HAP-1 (cell line): ENCODE results near the gene UST.

ENCODE experiments used
- DNase-seq, 2 experiments: peaks; one replicate each; pipeline ENCODE4 v3.0.0-alpha.2; 2016 to 2020; ENCODE audit warnings: low spot score in 2 of 2
- H3K27me3 ChIP-seq: fragments of 250-450 bp; sonication (Bioruptor Pico); 2 replicates; pipeline ENCODE4 v1.5.1; 2020; ENCODE audit warnings: low read depth, mild to moderate bottlenecking, moderate library complexity
- H3K36me3 ChIP-seq: fragments of 250-450 bp; sonication (Bioruptor Pico); replicated peaks from 2 replicates; pipeline ENCODE4 v1.5.1; 2020; ENCODE audit warnings: mild to moderate bottlenecking
- H3K4me1 ChIP-seq: fragments of 250-450 bp; sonication (Bioruptor Pico); 2 replicates; pipeline ENCODE4 v1.5.1; 2020; ENCODE audit warnings: mild to moderate bottlenecking
- H3K4me3 ChIP-seq: fragments of 250-450 bp; sonication (Bioruptor Pico); 2 replicates; pipeline ENCODE4 v1.5.1; 2020; ENCODE audit warnings: mild to moderate bottlenecking, moderate library complexity
- H3K9me3 ChIP-seq: fragments of 250-450 bp; sonication (Bioruptor Pico); 2 replicates; pipeline ENCODE4 v1.5.1; 2020; ENCODE audit warnings: mild to moderate bottlenecking, moderate library complexity
- in situ Hi-C: fragments of 300-500 bp; cut with MboI; formaldehyde crosslinking; loops from 3 replicates; pipeline ENCODE4 v1.14.3; 2020; ENCODE audit warnings: low sequenced_read_pairs, inconsistent platforms, mixed read lengths

Gene UST

DNA sequence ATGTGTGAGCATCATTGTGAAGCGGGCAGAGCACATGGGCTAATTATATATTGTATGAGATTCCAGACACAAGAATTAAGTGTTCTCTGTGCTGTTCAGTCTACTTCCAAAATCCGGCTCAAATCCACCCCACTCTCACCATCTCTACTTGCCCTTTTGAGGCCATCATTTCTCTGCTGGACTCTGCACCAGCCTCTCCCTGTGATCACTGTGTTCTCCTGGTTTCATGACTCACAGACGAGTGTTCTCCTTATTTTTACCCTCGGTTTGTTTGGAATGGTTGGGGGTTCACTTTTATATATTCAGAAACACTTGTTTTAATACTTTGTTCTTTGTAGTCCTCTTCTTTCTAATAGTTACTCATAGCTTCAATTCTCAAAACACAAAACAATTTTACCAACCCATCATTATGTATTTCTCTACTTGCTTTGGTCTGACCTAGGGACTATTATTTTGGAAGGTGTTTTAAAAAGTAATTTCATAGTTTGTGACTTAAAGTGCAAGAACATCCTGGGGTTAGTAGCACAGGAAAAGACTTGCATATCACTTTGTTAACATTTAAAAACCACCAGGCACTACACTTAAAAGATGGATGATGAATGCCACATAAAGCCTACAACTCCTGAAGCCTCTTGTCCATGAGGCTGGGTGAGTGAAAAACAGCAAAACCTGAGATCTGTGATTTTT lies 82.7 kb downstream of the UST start:
- H3K27me3 ChIP-seq = no peaks in the 10 kb centered on the region
- H3K4me1 ChIP-seq = peaks cover 13% of the 10 kb centered on the region
- no peaks in the 10 kb centered on the region; the same call in 1 of the 2 replicates for H3K9me3 ChIP-seq
- in situ Hi-C loops = no loop called here
- no peak for DNase-seq
- no peak overlapping the region for H3K4me3 ChIP-seq
- 0 out of 2 replicates have a peak, but pooled peaks cover 5% of the 10 kb centered on the region for H3K36me3 ChIP-seq

DNA sequence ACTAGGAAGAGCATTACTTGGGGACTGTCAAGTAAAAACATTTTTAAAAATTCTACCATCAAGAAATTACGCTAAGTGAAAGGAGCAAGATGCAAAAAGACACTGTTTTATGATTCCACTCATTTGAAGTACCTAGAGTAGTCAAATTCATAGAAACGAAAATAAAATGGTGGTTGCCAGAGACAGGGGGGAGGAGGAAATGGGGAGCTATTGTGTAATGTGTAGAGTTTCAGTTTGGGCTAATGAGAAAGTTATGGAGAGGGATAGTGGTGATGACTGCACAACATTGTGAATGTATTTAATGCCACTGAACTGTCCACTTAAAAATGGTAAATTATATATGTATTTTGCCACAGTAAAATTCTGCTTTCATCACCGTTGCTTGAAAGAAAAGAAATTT lies 83.8 kb downstream of the UST start:
- Histone ChIP-seq H3K4me1 (peaks cover 13% of the 10 kb centered on the region), H3K9me3 (no peaks in the 10 kb centered on the region; the same call in 1 of the 2 replicates), H3K36me3 (0 out of 2 replicates have a peak, but pooled peaks cover 5% of the 10 kb centered on the region), H3K4me3 (no peak overlapping the region), H3K27me3 (no peaks in the 10 kb centered on the region)
- no peak for DNase-seq
- in situ Hi-C loops = no loop called here

DNA sequence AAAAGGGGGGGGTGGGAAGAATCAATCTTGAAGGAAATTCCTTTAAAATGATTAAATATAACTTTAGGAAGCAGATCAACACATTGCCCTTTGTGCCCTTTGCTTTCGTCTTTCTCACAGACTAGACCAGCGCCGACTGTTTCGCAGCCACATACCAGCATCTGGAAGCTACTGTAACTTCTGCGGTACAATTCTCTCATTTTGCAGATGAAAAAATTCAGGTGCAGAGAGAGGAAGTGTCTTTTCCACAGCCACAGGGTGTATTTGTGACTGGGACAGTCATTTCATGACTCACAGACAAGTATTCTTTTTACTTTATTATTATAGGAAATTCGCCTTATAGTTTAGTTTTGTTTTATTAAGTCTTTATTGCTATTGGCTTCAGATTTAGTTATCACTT lies 84.2 kb downstream of the UST start:
- Histone ChIP-seq H3K4me3 (no peak overlapping the region), H3K36me3 (0 out of 2 replicates have a peak, but pooled peaks cover 5% of the 10 kb centered on the region), H3K27me3 (no peaks in the 10 kb centered on the region), H3K9me3 (no peaks in the 10 kb centered on the region; the same call in 1 of the 2 replicates), H3K4me1 (peaks cover 13% of the 10 kb centered on the region)
- in situ Hi-C loops = no loop called here
- no peak for DNase-seq

DNA sequence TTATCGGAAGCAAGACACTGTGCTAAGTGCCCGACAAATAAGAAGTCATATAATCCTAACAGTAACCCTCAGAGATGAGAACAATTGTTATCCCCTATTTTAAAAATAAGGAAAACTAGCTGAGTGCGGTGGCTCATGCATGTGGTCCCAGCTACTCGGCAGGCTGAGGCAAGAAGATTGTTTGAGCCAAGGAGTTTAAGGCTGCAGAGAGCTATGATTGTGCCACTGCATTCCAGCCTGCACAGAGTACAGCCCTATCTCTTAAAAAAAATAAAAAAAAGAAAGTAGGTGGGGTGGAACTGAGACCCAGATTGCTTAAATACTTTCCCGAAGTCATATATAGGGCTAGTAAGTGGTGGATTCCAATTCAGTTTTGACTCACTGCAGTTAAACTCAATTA lies 84.7 kb downstream of the UST start:
- in situ Hi-C loops = no loop called here
- Histone ChIP-seq H3K4me3 (no peak overlapping the region), H3K9me3 (no peaks in the 10 kb centered on the region; the same call in 1 of the 2 replicates), H3K4me1 (peaks cover 13% of the 10 kb centered on the region), H3K36me3 (0 out of 2 replicates have a peak, but pooled peaks cover 5% of the 10 kb centered on the region), H3K27me3 (no peaks in the 10 kb centered on the region)
- DNase-seq = no peak

DNA sequence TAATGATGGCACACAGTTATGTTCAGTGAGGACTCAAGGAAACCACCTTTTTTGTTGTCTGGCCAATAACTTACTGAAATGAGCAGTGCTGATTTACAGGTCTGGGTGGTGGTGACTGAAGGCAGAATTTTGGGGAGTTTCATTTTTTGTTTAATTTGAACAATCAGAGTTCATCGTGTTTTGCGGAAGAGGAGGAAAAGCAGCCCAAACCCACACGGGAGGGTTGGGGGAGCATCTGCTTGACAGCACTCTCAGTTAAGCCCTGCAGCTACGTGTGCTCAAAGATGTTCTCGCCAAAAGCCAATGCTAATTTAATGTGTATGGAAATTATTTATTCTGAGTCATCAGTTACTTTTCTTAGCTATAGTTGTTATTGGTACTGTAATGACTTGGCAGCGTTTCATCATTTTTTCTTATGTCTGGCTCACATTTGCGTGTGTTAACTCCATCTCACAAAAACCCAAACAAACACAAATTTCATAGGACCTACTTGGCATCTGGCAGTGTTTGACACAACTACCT lies 89.2 kb downstream of the UST start:
- DNase-seq = no peak
- peaks cover 9% of the 10 kb centered on the region for H3K4me1 ChIP-seq
- H3K4me3 ChIP-seq = no peak overlapping the region

DNA sequence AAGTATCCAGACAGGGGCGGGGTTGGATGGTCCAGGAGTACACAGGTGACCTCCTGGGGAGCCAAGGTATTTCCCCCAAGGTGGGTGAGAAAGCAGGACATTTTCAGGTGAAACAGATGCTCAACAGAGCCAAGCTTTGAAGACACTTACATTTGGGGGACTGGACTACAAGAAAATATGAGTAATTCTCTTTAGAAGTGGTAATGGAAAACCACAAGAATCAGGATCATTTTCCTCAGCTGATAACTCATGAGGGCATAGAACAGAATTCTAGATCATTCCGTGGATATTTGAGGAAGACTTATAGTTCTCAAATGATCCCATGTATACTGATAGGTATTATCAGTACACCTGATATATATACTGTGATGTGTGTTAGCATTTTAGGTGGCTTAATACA lies 89.9 kb downstream of the UST start:
- DNase-seq = no peak
- in situ Hi-C loops = no loop called here
- Histone ChIP-seq H3K36me3 (0 out of 2 replicates have a peak, but pooled peaks cover 5% of the 10 kb centered on the region), H3K4me1 (peaks cover 9% of the 10 kb centered on the region), H3K9me3 (no peaks in the 10 kb centered on the region; the same call in 1 of the 2 replicates), H3K4me3 (no peak overlapping the region), H3K27me3 (no peaks in the 10 kb centered on the region)

More for the DNA sequence above, 89.2 kb downstream of the UST start:
- 0 out of 2 replicates have a peak, but pooled peaks cover 5% of the 10 kb centered on the region for H3K36me3 ChIP-seq
- no peaks in the 10 kb centered on the region; the same call in 1 of the 2 replicates for H3K9me3 ChIP-seq
- in situ Hi-C loops = no loop called here
- no peaks in the 10 kb centered on the region for H3K27me3 ChIP-seq

DNA sequence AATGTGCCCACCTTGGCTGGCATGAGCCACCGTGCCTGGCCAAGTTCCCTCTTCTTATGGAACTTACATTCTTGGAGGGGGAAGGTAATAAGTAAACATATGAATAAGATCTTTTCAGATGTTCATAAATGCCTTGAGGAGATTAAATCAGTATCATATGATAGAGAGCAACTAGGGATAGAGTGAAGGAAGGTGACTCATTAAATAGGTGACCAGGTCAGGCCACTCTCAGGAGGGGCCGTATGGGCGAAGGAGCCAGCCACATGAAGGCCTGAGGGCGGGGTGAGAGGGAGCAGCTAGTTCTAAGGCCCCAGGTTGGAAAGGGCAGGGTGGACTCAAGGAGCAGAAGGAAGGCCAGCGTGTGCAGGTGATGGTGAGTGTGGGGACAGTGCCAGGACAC lies 91.1 kb downstream of the UST start:
- Histone ChIP-seq H3K36me3 (no peaks in the 10 kb centered on the region), H3K9me3 (no peaks in the 10 kb centered on the region; the same call in 1 of the 2 replicates), H3K4me3 (no peak overlapping the region), H3K4me1 (peaks cover 9% of the 10 kb centered on the region), H3K27me3 (no peaks in the 10 kb centered on the region)
- DNase-seq = no peak
- in situ Hi-C loops = no loop called here

DNA sequence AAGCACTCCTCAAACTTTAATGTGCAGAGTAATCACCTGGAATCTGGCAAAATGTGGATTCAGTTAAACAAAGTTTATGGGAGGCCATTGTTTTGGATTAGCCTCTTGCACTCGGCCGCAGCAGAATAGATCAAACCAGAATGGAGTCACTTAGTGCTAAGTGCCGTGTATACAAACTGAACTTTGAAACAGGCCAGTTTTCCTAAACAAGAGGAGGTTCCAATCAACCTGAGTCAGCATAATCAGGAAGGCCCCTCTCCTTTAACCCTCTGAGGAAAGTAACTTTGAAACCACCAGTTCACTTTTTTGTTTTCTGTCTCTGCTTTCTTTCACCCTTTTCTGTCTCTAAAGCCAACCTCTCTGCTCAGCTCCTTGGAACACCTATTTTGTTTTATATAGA lies 92.2 kb downstream of the UST start:
- Histone ChIP-seq H3K4me1 (peaks cover 2% of the 10 kb centered on the region), H3K36me3 (no peaks in the 10 kb centered on the region), H3K27me3 (no peaks in the 10 kb centered on the region), H3K9me3 (no peaks in the 10 kb centered on the region; the same call in 1 of the 2 replicates), H3K4me3 (no peak overlapping the region)
- no peak for DNase-seq
- in situ Hi-C loops = no loop called here

DNA sequence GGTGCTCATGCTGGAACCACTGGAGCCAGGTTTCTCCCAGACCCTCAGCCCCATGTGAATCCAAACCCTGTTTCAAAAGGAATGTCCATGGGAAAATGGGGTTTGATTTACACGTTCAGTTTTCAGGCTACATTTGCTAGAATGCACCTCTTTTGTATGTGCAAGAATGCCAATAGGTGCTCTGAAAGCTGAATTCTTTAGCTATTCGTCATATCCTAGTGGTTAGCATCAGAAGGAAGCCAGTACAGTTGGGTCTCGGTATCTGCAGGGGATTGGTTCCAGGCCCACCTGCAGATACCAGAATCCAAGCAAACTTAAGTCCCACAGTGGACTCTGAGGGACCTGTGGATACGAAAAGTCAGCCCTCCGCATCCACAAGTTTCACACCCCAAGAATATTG lies 93.4 kb downstream of the UST start:
- no peaks in the 10 kb centered on the region for H3K36me3 ChIP-seq
- in situ Hi-C loops = no loop called here
- no peaks in the 10 kb centered on the region; the same call in 1 of the 2 replicates for H3K9me3 ChIP-seq
- no peak for DNase-seq
- no peaks in the 10 kb centered on the region for H3K4me1 ChIP-seq
- no peaks in the 10 kb centered on the region for H3K27me3 ChIP-seq
- no peak overlapping the region for H3K4me3 ChIP-seq

DNA sequence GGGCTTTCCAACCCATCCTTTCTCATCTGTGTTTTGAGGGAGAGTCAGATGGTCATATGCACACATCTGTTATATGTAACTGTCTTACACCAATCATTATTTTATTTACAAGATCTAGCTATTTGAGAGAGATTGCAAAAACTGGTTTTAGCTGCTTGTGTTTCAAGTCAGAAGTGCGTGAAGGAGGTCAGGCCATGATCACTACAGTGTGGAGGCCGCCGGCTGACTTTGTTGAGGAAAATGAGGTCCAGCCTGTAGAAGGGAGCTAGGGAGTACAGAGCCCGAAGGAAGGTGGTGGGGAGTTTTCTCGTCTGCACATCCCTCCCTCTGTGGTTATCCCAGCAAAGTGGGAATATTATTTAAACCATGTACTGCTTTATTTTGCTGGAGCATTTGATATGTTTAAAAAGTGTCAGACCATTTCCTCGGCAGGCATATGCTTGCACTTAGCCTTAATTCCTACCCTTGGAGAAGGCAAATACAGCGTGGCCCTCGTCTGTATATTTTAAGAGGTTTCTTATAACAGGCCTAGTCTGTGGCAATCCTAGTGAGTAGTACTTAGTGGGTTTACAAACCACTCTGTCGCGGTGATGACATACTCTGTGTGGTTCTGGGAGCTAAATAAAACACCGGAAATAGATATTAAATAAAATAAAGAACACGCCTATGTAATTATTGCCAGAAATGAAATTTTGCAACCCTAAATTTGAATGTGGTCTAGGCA lies 95.6 kb downstream of the UST start:
- no peak overlapping the region for H3K4me3 ChIP-seq
- DNase-seq = no peak
- no peaks in the 10 kb centered on the region for H3K27me3 ChIP-seq
- no peaks in the 10 kb centered on the region for H3K36me3 ChIP-seq
- in situ Hi-C loops = no loop called here
- H3K9me3 ChIP-seq = no peaks in the 10 kb centered on the region; the same call in 1 of the 2 replicates
- no peaks in the 10 kb centered on the region for H3K4me1 ChIP-seq

DNA sequence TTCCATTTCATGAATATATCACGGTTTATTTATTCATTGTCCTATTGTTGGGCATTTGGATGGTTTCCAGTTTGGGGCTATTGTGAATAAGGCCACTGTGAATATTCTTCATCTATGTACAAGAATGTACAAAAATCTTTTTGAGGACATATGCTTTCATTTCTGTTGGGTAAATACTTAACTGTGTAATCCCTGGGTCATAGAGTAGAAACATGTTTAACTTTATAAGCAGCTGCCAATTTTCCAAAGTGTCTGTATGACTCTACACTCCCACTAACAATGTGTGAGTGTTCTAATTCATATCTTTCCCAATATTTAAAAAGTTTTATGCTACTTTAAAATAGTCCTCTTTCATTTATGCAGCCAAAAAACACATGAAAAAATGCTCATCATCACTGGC lies 98.6 kb downstream of the UST start:
- Histone ChIP-seq H3K4me3 (no peak overlapping the region), H3K9me3 (no peaks in the 10 kb centered on the region), H3K36me3 (no peaks in the 10 kb centered on the region), H3K27me3 (no peaks in the 10 kb centered on the region), H3K4me1 (peaks cover under 1% of the 10 kb centered on the region)
- in situ Hi-C loops = no loop called here
- DNase-seq = no peak

DNA sequence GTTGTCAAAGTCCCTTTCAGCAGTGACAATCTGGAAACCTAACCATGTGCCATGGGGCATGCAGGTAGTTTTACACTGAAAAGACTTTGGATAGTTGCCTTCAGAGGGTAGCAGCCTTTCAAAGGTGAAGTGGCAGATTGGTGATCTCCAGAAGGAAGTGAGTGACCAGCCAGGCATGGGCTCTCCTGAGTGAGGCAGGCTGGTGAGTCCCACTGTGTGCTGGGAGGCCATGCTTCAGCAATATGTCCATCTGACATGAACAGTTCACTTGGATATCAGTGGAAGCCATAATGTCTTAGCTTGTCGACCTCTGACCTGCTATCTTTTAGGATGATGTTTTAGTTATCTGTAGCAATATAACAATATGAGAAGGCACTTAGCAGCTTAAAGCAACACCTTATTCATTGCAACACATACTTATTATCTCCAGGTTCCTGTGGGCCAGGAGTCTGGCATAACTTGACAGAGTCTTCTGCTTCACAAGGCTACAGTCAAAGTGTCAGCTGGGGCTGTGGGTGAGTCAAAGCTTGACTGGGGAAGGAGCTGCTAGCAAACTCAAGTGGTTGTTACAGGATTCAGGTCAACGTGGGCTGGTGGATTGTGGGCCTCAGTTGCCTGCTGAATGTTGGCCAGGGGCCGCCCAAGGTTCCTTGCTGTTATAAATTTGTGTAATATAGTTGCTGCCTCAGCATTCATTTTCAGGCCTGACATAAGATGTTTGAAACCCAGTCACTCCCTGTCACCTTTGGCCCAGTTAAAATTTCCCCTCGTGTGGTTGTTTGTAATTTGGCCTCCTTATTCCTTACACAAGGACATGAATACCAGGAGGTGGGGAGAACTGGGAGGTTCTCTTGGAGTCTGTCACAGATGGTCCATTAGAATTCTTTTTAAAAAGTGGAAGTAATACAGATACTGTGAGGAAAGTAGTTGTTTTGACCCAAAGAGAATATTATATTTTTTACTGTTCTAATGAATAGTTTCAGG lies 100.2 kb downstream of the UST start:
- Histone ChIP-seq H3K27me3 (no peaks in the 10 kb centered on the region), H3K4me1 (peaks cover 8% of the 10 kb centered on the region), H3K4me3 (no peak overlapping the region), H3K36me3 (no peaks in the 10 kb centered on the region), H3K9me3 (no peaks in the 10 kb centered on the region)
- no peak for DNase-seq
- in situ Hi-C loops = no loop called here

DNA sequence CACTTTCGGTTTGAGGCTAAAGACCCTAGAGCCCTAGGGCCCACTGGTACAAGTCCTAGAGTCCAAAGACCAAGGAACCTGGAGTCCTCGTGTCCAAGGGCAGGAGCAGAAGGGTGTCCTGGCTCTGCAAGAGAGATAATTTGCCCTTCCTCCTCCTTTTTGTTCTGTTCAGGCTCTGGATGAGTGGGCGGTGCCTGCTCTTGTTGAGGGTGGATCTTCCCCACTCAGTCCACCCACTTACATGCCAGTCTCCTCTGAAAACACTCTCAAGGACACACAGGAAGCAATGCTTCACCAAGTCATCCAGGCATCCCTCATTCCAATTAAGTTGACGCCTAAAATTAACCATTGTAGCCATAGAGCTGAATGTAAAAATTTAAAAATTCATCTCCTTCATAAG lies 102.1 kb downstream of the UST start:
- no peaks in the 10 kb centered on the region for H3K36me3 ChIP-seq
- no peak for DNase-seq
- H3K27me3 ChIP-seq = no peaks in the 10 kb centered on the region
- peaks cover 8% of the 10 kb centered on the region for H3K4me1 ChIP-seq
- in situ Hi-C loops = no loop called here
- no peak overlapping the region for H3K4me3 ChIP-seq
- H3K9me3 ChIP-seq = no peaks in the 10 kb centered on the region
